ENCODE data around the gene SLC25A23. TPM values are rescaled to one million over a fixed set of nuclear protein-coding genes. Genes with fewer than 3 reads are reported as not detected.

Gene SLC25A23
- total and polyA plus RNA-seq, 2 experiments from 2014 or later: 25.7 to 96.4 TPM

DNA sequence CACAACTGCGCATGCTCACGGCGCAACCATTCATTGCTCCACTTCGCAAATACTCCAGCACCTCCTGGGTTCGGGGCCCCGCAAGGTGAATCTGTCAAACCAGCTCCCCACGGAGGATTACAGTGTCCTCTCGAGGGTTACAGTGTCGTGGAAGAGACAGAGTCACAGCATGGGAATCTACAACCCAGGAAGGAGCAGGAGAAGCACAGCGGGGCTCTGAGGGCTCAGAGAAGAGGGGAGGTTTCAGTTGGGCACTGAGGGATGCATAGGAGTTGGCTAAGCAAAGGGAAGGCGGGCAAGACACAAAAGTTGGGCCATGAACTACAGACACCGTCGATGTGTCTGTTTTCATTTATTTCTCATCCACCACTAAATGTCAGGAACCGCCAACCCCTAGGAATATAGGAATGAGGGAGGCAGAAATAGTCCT is 65.6 kb downstream of the SLC25A23 start (continued):
- TF ChIP-seq, protein P1, sequence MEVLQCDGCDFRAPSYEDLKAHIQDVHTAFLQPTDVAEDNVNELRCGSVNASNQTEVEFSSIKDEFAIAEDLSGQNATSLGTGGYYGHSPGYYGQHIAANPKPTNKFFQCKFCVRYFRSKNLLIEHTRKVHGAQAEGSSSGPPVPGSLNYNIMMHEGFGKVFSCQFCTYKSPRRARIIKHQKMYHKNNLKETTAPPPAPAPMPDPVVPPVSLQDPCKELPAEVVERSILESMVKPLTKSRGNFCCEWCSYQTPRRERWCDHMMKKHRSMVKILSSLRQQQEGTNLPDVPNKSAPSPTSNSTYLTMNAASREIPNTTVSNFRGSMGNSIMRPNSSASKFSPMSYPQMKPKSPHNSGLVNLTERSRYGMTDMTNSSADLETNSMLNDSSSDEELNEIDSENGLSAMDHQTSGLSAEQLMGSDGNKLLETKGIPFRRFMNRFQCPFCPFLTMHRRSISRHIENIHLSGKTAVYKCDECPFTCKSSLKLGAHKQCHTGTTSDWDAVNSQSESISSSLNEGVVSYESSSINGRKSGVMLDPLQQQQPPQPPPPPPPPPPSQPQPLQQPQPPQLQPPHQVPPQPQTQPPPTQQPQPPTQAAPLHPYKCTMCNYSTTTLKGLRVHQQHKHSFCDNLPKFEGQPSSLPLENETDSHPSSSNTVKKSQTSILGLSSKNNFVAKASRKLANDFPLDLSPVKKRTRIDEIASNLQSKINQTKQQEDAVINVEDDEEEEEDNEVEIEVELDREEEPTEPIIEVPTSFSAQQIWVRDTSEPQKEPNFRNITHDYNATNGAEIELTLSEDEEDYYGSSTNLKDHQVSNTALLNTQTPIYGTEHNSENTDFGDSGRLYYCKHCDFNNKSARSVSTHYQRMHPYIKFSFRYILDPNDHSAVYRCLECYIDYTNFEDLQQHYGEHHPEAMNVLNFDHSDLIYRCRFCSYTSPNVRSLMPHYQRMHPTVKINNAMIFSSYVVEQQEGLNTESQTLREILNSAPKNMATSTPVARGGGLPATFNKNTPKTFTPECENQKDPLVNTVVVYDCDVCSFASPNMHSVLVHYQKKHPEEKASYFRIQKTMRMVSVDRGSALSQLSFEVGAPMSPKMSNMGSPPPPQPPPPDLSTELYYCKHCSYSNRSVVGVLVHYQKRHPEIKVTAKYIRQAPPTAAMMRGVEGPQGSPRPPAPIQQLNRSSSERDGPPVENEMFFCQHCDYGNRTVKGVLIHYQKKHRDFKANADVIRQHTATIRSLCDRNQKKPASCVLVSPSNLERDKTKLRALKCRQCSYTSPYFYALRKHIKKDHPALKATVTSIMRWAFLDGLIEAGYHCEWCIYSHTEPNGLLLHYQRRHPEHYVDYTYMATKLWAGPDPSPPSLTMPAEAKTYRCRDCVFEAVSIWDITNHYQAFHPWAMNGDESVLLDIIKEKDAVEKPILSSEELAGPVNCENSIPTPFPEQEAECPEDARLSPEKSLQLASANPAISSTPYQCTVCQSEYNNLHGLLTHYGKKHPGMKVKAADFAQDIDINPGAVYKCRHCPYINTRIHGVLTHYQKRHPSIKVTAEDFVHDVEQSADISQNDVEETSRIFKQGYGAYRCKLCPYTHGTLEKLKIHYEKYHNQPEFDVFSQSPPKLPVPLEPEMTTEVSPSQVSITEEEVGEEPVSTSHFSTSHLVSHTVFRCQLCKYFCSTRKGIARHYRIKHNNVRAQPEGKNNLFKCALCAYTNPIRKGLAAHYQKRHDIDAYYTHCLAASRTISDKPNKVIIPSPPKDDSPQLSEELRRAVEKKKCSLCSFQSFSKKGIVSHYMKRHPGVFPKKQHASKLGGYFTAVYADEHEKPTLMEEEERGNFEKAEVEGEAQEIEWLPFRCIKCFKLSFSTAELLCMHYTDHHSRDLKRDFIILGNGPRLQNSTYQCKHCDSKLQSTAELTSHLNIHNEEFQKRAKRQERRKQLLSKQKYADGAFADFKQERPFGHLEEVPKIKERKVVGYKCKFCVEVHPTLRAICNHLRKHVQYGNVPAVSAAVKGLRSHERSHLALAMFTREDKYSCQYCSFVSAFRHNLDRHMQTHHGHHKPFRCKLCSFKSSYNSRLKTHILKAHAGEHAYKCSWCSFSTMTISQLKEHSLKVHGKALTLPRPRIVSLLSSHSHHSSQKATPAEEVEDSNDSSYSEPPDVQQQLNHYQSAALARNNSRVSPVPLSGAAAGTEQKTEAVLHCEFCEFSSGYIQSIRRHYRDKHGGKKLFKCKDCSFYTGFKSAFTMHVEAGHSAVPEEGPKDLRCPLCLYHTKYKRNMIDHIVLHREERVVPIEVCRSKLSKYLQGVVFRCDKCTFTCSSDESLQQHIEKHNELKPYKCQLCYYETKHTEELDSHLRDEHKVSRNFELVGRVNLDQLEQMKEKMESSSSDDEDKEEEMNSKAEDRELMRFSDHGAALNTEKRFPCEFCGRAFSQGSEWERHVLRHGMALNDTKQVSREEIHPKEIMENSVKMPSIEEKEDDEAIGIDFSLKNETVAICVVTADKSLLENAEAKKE (CRISPR knock-in tag; IDR thresholded peaks at IDR 0.05): no peak
- TF ChIP-seq, protein P2, sequence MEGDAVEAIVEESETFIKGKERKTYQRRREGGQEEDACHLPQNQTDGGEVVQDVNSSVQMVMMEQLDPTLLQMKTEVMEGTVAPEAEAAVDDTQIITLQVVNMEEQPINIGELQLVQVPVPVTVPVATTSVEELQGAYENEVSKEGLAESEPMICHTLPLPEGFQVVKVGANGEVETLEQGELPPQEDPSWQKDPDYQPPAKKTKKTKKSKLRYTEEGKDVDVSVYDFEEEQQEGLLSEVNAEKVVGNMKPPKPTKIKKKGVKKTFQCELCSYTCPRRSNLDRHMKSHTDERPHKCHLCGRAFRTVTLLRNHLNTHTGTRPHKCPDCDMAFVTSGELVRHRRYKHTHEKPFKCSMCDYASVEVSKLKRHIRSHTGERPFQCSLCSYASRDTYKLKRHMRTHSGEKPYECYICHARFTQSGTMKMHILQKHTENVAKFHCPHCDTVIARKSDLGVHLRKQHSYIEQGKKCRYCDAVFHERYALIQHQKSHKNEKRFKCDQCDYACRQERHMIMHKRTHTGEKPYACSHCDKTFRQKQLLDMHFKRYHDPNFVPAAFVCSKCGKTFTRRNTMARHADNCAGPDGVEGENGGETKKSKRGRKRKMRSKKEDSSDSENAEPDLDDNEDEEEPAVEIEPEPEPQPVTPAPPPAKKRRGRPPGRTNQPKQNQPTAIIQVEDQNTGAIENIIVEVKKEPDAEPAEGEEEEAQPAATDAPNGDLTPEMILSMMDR (conservative IDR thresholded peaks at IDR 0.05; ENCODE audit: low read depth in 2 of 2): no peak
- TF ChIP-seq STAT1 (IDR thresholded peaks at IDR 0.05; ENCODE audit: unreplicated experiment) (no peak), EZH2phosphoT487 (IDR thresholded peaks at IDR 0.05; ENCODE audit: unreplicated experiment) (no peak)
- TF ChIP-seq, protein P3, sequence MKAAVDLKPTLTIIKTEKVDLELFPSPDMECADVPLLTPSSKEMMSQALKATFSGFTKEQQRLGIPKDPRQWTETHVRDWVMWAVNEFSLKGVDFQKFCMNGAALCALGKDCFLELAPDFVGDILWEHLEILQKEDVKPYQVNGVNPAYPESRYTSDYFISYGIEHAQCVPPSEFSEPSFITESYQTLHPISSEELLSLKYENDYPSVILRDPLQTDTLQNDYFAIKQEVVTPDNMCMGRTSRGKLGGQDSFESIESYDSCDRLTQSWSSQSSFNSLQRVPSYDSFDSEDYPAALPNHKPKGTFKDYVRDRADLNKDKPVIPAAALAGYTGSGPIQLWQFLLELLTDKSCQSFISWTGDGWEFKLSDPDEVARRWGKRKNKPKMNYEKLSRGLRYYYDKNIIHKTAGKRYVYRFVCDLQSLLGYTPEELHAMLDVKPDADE (IDR thresholded peaks at IDR 0.05): no peak
